ENCODE results near the gene SNU13.

DNA sequence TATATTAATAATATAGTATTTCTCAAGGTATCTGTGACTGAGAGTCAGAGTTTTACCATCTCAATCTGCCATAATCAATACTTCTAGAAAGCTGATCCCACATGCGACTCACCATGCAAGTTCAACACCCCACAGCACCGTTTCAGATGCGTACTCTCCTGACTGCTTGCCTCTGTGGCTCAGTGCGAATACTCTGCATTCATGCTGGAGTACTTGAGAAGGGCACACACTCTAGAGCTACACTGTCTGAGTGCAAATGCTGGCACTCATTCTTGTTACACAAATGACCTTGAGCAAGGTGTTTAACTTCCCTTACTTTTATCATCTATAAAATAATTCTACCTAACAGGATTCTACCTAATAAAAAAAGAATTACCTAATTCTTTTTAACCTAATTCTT is 12.5 kb downstream of the SNU13 start:
- TF ChIP-seq CTCF (IDR thresholded peaks at IDR 0.05) (no peak), EP300 (IDR thresholded peaks at IDR 0.05) (no peak), POLR2A (IDR thresholded peaks at IDR 0.05; ENCODE audit: low read depth) (no peak), POLR2AphosphoS5 (IDR thresholded peaks at IDR 0.05) (no peak)

All from esophagus muscularis mucosa (tissue), 4 donors.